H1 (cell line): Measurements from ENCODE around the gene CADM2. TPM values are rescaled to one million over a fixed set of nuclear protein-coding genes. Genes with fewer than 3 reads are reported as not detected.

ENCODE experiments used
- ATF3 ChIP-seq: IDR thresholded peaks from 2 replicates; pipeline ENCODE4 v1.6.1; 2011; ENCODE audit warnings: low read depth, mild to moderate bottlenecking, low read length; ENCODE audit not compliant: insufficient read depth
- BRCA1 ChIP-seq: IDR thresholded peaks from 2 replicates; pipeline ENCODE4 v1.6.1; 2012; ENCODE audit warnings: low read depth, low read length, improper control_type of control experiment
- CBX8 ChIP-seq: fragments of 300-800, 300-1000 bp; sonication (generic); IDR thresholded peaks from 2 replicates; pipeline ENCODE4 v1.7.1; 2016; ENCODE audit warnings: low read depth, low read length, borderline replicate concordance
- CHD1 ChIP-seq: IDR thresholded peaks from 2 replicates; pipeline ENCODE4 v1.6.1; 2012; ENCODE audit warnings: low read depth, low read length, improper control_type of control experiment
- CREB1 ChIP-seq: IDR thresholded peaks from 2 replicates; pipeline ENCODE4 v1.6.1; 2012; ENCODE audit warnings: inconsistent platforms
- CTBP2 ChIP-seq: IDR thresholded peaks from 2 replicates; pipeline ENCODE4 v1.7.0; 2011; ENCODE audit warnings: borderline replicate concordance, mild to moderate bottlenecking, moderate library complexity, mixed read lengths, low read length; ENCODE audit not compliant: insufficient read depth, insufficient read length
- CTCF ChIP-seq, 3 experiments: IDR thresholded peaks; 1 replicate in 2 of 3; 2 replicates in 1 of 3; pipeline versions ENCODE4 v1.5.1 to v1.6.1; 2011; ENCODE audit warnings: low read length in 3 of 3, mild to moderate bottlenecking in 3 of 3, inconsistent platforms in 2 of 3, low read depth in 1 of 3, moderate library complexity in 1 of 3; ENCODE audit not compliant: insufficient read depth in 1 of 3; ENCODE audit errors: control extremely low read depth in 1 of 3
- EGR1 ChIP-seq: IDR thresholded peaks from 2 replicates; pipeline ENCODE4 v1.6.1; 2011; ENCODE audit warnings: low read depth, low read length, borderline replicate concordance
- KDM1A ChIP-seq: fragments of 200-600, 300-600 bp; sonication (generic); IDR thresholded peaks from 2 replicates; pipeline ENCODE4 v1.7.1; 2016; ENCODE audit warnings: mild to moderate bottlenecking, low read length, borderline replicate concordance
- KDM4A ChIP-seq: IDR thresholded peaks from one replicate; pipeline ENCODE4 v1.7.1; 2012; ENCODE audit warnings: low read depth, mild to moderate bottlenecking, moderate library complexity, low read length, inconsistent platforms; ENCODE audit not compliant: severe bottlenecking
- NANOG ChIP-seq: IDR thresholded peaks from 2 replicates; pipeline ENCODE4 v1.6.1; 2011; ENCODE audit warnings: low read length, low read depth, mild to moderate bottlenecking, inconsistent platforms; ENCODE audit not compliant: insufficient read depth, poor library complexity, severe bottlenecking
- NRF1 ChIP-seq: IDR thresholded peaks from 2 replicates; pipeline ENCODE4 v1.6.1; 2011; ENCODE audit warnings: mild to moderate bottlenecking, low read depth, low read length, improper control_type of control experiment
- POLR2A ChIP-seq, 2 experiments: IDR thresholded peaks; 1 replicate in 1 of 2; 2 replicates in 1 of 2; pipeline ENCODE4 v1.6.1; 2011; ENCODE audit warnings: low read depth in 2 of 2, low read length in 2 of 2, mild to moderate bottlenecking in 2 of 2; ENCODE audit errors: control extremely low read depth in 1 of 2
- POLR2AphosphoS5 ChIP-seq: IDR thresholded peaks from 2 replicates; pipeline ENCODE4 v1.6.1; 2011; ENCODE audit warnings: low read depth, low read length
- RBBP5 ChIP-seq: IDR thresholded peaks from 2 replicates; pipeline ENCODE4 v1.7.1; 2012; ENCODE audit warnings: low read depth, mild to moderate bottlenecking, inconsistent platforms, low read length, moderate library complexity, borderline replicate concordance
- SIN3A ChIP-seq, 2 experiments: IDR thresholded peaks in 1 of 2; conservative IDR thresholded peaks in 1 of 2; 2 replicates each; pipeline ENCODE4 v1.6.1; 2011 to 2012; ENCODE audit warnings: low read length in 2 of 2, improper control_type of control experiment in 1 of 2, low read depth in 1 of 2, mild to moderate bottlenecking in 1 of 2
- TAF1 ChIP-seq: IDR thresholded peaks from 2 replicates; pipeline ENCODE4 v1.6.1; 2011; ENCODE audit warnings: mild to moderate bottlenecking, low read depth, low read length
- TEAD4 ChIP-seq: IDR thresholded peaks from 2 replicates; pipeline ENCODE4 v1.6.1; 2012; ENCODE audit warnings: low read depth, low read length, inconsistent platforms, mixed read lengths
- polyA plus RNA-seq, 7 experiments: library from polyadenylated mRNA; depleted of rRNA in 3 of 7; stranded (reverse) in 5 of 7; unstranded in 2 of 7; fragments of >200 nt in 5 of 7; fragments of 200-250 nt in 2 of 7; gene quantifications; 1 replicate in 5 of 7; 2 replicates in 1 of 7; 4 replicates in 1 of 7; pipeline versions ENCODE4 v1.2.1 to v1.2.3, GENCODE V29; 2011 to 2013; ENCODE audit warnings: missing spikeins in 2 of 7, mixed read lengths in 2 of 7
- total RNA-seq: library from RNA; stranded (reverse); fragmentation: NEBNext Ultra II Directional; extraction: Animal tissue kit (Norgen Biotek cat#: 25700); gene quantifications from 2 replicates; pipeline ENCODE4 v1.2.1, GENCODE V29; 2021

Gene CADM2
- total and polyA plus RNA-seq, 2 of the 8 experiments (the other 6 are each of a cell fraction or from before 2014, with no cell fraction given), result 14.9 to 20.9 TPM

- TF ChIP-seq NRF1 (no peak), ATF3 (no peak), POLR2A (IDR thresholded peaks at IDR 0.05; ENCODE audit: control extremely low read depth in 1 of 2, low read depth in 2 of 2, low read length in 2 of 2) (no peak), CHD1 (no peak), SIN3A (conservative IDR thresholded peaks at IDR 0.05 in 1 of 2, IDR thresholded peaks at IDR 0.05 in 1 of 2; ENCODE audit: low read depth in 1 of 2, low read length in 2 of 2) (0 out of 4 replicates have a peak, but pooled peaks have one; percentile 21 to 26), CTCF (IDR thresholded peaks at IDR 0.05; ENCODE audit: control extremely low read depth in 1 of 3, insufficient read depth in 1 of 3, low read depth in 1 of 3, low read length in 3 of 3) (peak in 1 of 3 experiments; percentile 12; a peak in 1 of 4 replicates), TEAD4 (no peak), TAF1 (0 out of 2 replicates have a peak, but pooled peaks have one; percentile 12), BRCA1 (no peak), CBX8 (no peak), KDM1A (no peak), CTBP2 (no peak), POLR2AphosphoS5 (no peak; the same call in 1 of the 2 replicates), CREB1 (no peak), EGR1 (peak; percentile 54; the same call in 1 of the 2 replicates), KDM4A (peak; percentile 85), NANOG (no peak), RBBP5 (peak; percentile 70)
- TF ChIP-seq, all 59 proteins: peak for 15
These were observed 882 bp downstream of the CADM2 start (continued) for GRCh38 chr3:84959470-84960271.
